Measurements from ENCODE around the gene ATRNL1.

DNA sequence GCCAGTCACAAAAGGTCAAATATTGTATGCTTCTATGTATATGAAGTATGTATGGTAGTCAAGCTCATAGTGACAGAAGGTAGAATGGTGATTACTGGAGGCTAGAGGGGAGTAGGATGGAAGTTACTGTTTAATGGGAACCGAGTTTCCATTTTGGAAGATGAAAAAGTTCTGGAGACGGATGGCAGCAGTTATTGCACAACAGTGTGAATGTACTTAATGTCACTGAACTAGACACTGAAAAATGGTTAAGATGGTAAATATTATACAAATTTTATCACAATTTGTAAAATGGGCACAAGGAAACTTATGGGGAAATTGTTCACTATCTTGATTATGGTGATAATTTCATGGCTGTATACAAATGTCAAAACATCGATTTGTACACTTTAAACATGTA is 895.2 kb downstream of the ATRNL1 start:
- TF ChIP-seq, protein P1, sequence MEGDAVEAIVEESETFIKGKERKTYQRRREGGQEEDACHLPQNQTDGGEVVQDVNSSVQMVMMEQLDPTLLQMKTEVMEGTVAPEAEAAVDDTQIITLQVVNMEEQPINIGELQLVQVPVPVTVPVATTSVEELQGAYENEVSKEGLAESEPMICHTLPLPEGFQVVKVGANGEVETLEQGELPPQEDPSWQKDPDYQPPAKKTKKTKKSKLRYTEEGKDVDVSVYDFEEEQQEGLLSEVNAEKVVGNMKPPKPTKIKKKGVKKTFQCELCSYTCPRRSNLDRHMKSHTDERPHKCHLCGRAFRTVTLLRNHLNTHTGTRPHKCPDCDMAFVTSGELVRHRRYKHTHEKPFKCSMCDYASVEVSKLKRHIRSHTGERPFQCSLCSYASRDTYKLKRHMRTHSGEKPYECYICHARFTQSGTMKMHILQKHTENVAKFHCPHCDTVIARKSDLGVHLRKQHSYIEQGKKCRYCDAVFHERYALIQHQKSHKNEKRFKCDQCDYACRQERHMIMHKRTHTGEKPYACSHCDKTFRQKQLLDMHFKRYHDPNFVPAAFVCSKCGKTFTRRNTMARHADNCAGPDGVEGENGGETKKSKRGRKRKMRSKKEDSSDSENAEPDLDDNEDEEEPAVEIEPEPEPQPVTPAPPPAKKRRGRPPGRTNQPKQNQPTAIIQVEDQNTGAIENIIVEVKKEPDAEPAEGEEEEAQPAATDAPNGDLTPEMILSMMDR (IDR thresholded peaks at IDR 0.05; ENCODE audit: borderline replicate concordance, extremely low read depth, low read length, poor library complexity, severe bottlenecking): no peak
- no peak for TF ChIP-seq EZH2 (IDR thresholded peaks at IDR 0.05; ENCODE audit: borderline replicate concordance, low read depth, low read length, severe bottlenecking)
